Endothelial cell of umbilical vein (primary cell): Measurements from ENCODE around the gene CUEDC2. TPM values are rescaled to one million over a fixed set of nuclear protein-coding genes. Genes with fewer than 3 reads are reported as not detected.

Experiments
- BruUV-seq: library from RNA; stranded (reverse); fragments of 400-500 nt; replicated peaks from 2 replicates; lab custom pipeline; 2021; lab: Mats Ljungman, UMichigan
- CTCF ChIA-PET: fragments of 300-600, 350-600 bp; sonication (Branson Sonifier 250); formaldehyde crosslinking; loops from one replicate; lab custom pipeline; 2021; ENCODE audit warnings: antibody characterized with exemption, inconsistent platforms; lab: Charles Lee
- POLR2A ChIA-PET: fragments of 300-600, 350-600 bp; sonication (Branson Sonifier 250); formaldehyde crosslinking; loops from one replicate; lab custom pipeline; 2021; ENCODE audit warnings: antibody characterized with exemption, inconsistent platforms; lab: Charles Lee
- DNase-seq: peaks from one replicate; pipeline ENCODE4 v3.0.0-alpha.2; 2011; ENCODE audit warnings: low read depth, low spot score
- FAIRE-seq: peaks from 2 replicates; lab custom pipeline; 2011; peaks lifted over from hg19 to GRCh38; lab: Jason Lieb, UNC
- H2AFZ ChIP-seq: 2 replicates; pipeline ENCODE4 v1.6.0; 2012; ENCODE audit warnings: low read depth, low read length, control low read depth, inconsistent platforms
- H3K27ac ChIP-seq: 2 replicates; pipeline ENCODE4 v1.5.1; 2011; ENCODE audit warnings: low read depth, mild to moderate bottlenecking, control low read depth, low read length, moderate library complexity; ENCODE audit not compliant: insufficient read depth
- H3K27me3 ChIP-seq, 2 experiments: 2 replicates each; pipeline versions ENCODE4 v1.6.0 to v1.6.1; 2011; ENCODE audit warnings: low read length in 2 of 2, mixed read lengths in 1 of 2; ENCODE audit not compliant: control insufficient read depth in 2 of 2, insufficient read depth in 2 of 2
- H3K36me3 ChIP-seq, 2 experiments: 2 replicates in 1 of 2; 3 replicates in 1 of 2; pipeline ENCODE4 v1.5.1; 2011; ENCODE audit warnings: low read length in 2 of 2, mild to moderate bottlenecking in 1 of 2, moderate library complexity in 1 of 2; ENCODE audit not compliant: control insufficient read depth in 2 of 2, insufficient read depth in 2 of 2; ENCODE audit errors: extremely low read depth in 1 of 2
- H3K4me1 ChIP-seq: 3 replicates; pipeline ENCODE4 v1.5.1; 2011; ENCODE audit warnings: mild to moderate bottlenecking, low read length; ENCODE audit not compliant: control insufficient read depth, insufficient read depth; ENCODE audit errors: extremely low read depth
- H3K4me2 ChIP-seq: 2 replicates; pipeline ENCODE4 v1.6.1; 2011; ENCODE audit warnings: low read length, control low read depth, mixed read lengths; ENCODE audit not compliant: insufficient read depth
- H3K4me3 ChIP-seq, 3 experiments: fragments of 200-600 bp in 1 of 3; sonication (generic), shearing (Covaris generic) in 1 of 3; replicated peaks in 1 of 3; 2 replicates each; pipeline ENCODE4 v1.5.1; 2011 to 2016; ENCODE audit warnings: control low read depth in 3 of 3, low read length in 3 of 3, mild to moderate bottlenecking in 2 of 3, inconsistent platforms in 1 of 3, low read depth in 1 of 3, moderate library complexity in 1 of 3; ENCODE audit not compliant: insufficient read depth in 1 of 3
- H3K79me2 ChIP-seq: 2 replicates; pipeline ENCODE4 v1.6.0; 2012; ENCODE audit warnings: low read length, inconsistent platforms; ENCODE audit not compliant: control insufficient read depth, insufficient read depth
- H3K9ac ChIP-seq: replicated peaks from 2 replicates; pipeline ENCODE3; 2011; ENCODE audit warnings: low read length, control low read depth; ENCODE audit not compliant: insufficient read depth; ENCODE audit errors: extremely low read depth
- H3K9me1 ChIP-seq: replicated peaks from 3 replicates; pipeline ENCODE4 v1.6.0; 2011; ENCODE audit warnings: mild to moderate bottlenecking, low read length; ENCODE audit not compliant: control insufficient read depth, insufficient read depth; ENCODE audit errors: extremely low read depth
- H3K9me3 ChIP-seq: replicated peaks from 2 replicates; pipeline ENCODE4 v1.5.1; 2012; ENCODE audit warnings: low read length, inconsistent platforms; ENCODE audit not compliant: control insufficient read depth, insufficient read depth
- H4K20me1 ChIP-seq: replicated peaks from 2 replicates; pipeline ENCODE3; 2011; ENCODE audit warnings: mild to moderate bottlenecking, low read length; ENCODE audit not compliant: control insufficient read depth, insufficient read depth; ENCODE audit errors: extremely low read depth
- EZH2 ChIP-seq: IDR thresholded peaks from 2 replicates; pipeline ENCODE4 v1.6.1; 2012; ENCODE audit warnings: borderline replicate concordance, low read depth, mild to moderate bottlenecking, moderate library complexity, low read length, inconsistent platforms; ENCODE audit not compliant: severe bottlenecking
- JUN ChIP-seq: IDR thresholded peaks from 2 replicates; pipeline ENCODE4 v1.6.1; 2011; ENCODE audit warnings: borderline replicate concordance, low read depth; ENCODE audit not compliant: insufficient read length, insufficient read depth
- MYC ChIP-seq: IDR thresholded peaks from one replicate; pipeline ENCODE4 v1.6.1; 2011; ENCODE audit warnings: mild to moderate bottlenecking, low read depth, low read length
- POLR2A ChIP-seq: IDR thresholded peaks from 2 replicates; pipeline ENCODE4 v1.6.1; 2012; ENCODE audit warnings: low read depth, mild to moderate bottlenecking, control low read depth, low read length
- POLR2AphosphoS5 ChIP-seq: IDR thresholded peaks from 2 replicates; pipeline ENCODE4 v1.6.1; 2012; ENCODE audit warnings: low read depth, mild to moderate bottlenecking, control low read depth, low read length, moderate library complexity; ENCODE audit not compliant: insufficient read depth
- dilution Hi-C: fragments of 300-500 bp; cut with MboI; formaldehyde crosslinking; loops from one replicate; pipeline ENCODE4 v1.15.0; 2019; ENCODE audit warnings: low sequenced_read_pairs; ENCODE audit not compliant: extremely low pct_ligation_motif_present
- intact Hi-C: fragments of 100-400 bp; cut with micrococcal nuclease; formaldehyde crosslinking; loops from one replicate; pipeline ENCODE4 v1.10.0; 2022
- polyA plus RNA-seq, 4 experiments: library from polyadenylated mRNA; depleted of rRNA in 3 of 4; stranded (reverse) in 3 of 4; unstranded in 1 of 4; fragments of >200 nt; gene quantifications; 2 replicates each; pipeline versions ENCODE4 v1.2.1 to v1.2.3, GENCODE V29; 2011 to 2012; ENCODE audit warnings: missing spikeins in 1 of 4
- total RNA-seq: library from RNA; stranded (reverse); gene quantifications from 2 replicates; pipeline ENCODE4 v1.2.3, GENCODE V29; 2021

CUEDC2 gene
- total and polyA plus RNA-seq, 2 donors (not counting 3 experiments of a cell fraction or from before 2014, with no cell fraction given) = 61.5 to 96.7 TPM

- H3K79me2 ChIP-seq = no peaks in the 10 kb centered on the region
- dilution Hi-C loops (no loop called here), intact Hi-C loops (loop anchor here (1.0 to 2.0 kb wide), 3 partner anchors 107 to 317 kb away; partner anchors contain the start of gene ACTR1A)
- DNase-seq (peak; percentile 91), FAIRE-seq (peak; percentile 94)
- ChIA-PET CTCF (interaction anchor here (0.7 to 9.2 kb wide), 18 partner anchors 9 to 227 kb away, joined by 3 to 168 read pairs (median 3); partner anchors contain the start of genes CUEDC2 and FBXL15), POLR2A (interaction anchor here (0.7 kb wide), 1 partner anchor 169 kb away, joined by 3 read pairs; the partner anchor contains the start of gene ELOVL3)
- TF ChIP-seq JUN (no peak), POLR2AphosphoS5 (peak; percentile 17), POLR2A (peak; percentile 48)
- TSS peak; percentile 59 for BruUV-seq
- no peaks in the 10 kb centered on the region for H4K20me1 ChIP-seq
- no peaks in the 10 kb centered on the region for H3K9me3 ChIP-seq
- peak within 1 kb of the TSS; percentile 81 for H3K9ac ChIP-seq
- peak within 1 kb of the TSS; percentile 31 to 53 (median 36) for H3K4me3 ChIP-seq
- H2AFZ ChIP-seq = peak within 1 kb of the TSS; percentile 77
- peaks cover 4 to 5% of the 10 kb centered on the region in 2 experiments for H3K27me3 ChIP-seq
- H3K36me3 ChIP-seq = peaks cover 0 to 17% of the 10 kb centered on the region in 2 experiments
- peak within 1 kb of the TSS; percentile 87 for H3K27ac ChIP-seq
- H3K4me1 ChIP-seq = peaks cover 17% of the 10 kb centered on the region
- H3K9me1 ChIP-seq = no peaks in the 10 kb centered on the region
- H3K4me2 ChIP-seq = peak within 1 kb of the TSS; percentile 55
These were observed 36.7 kb downstream of the CUEDC2 start, which contains the start of gene NFKB2 for GRCh38 chr10:102395400-102396316. Gene NFKB2 (plus strand): TSS chr10:102395705. CDS start chr10:102395960, 255 bp downstream.

- no peaks in the 10 kb centered on the region for H3K79me2 ChIP-seq
- intact Hi-C loops (loop anchor here (1.0 to 2.0 kb wide), 6 partner anchors 27 to 318 kb away; partner anchors contain the start of genes ACTR1A and NOLC1), dilution Hi-C loops (no loop called here)
- H3K4me1 ChIP-seq = peaks cover 17% of the 10 kb centered on the region
- TF ChIP-seq MYC = no peak
- no peak for TF ChIP-seq EZH2
- H3K36me3 ChIP-seq = peaks cover 0 to 12% of the 10 kb centered on the region in 2 experiments
- no peaks in the 10 kb centered on the region for H4K20me1 ChIP-seq
- peak; percentile 56 for DNase-seq
- peak overlapping the region; percentile 81 for H3K9ac ChIP-seq
- no peaks in the 10 kb centered on the region for H3K9me1 ChIP-seq
- no peaks in the 10 kb centered on the region for H3K9me3 ChIP-seq
- H3K4me2 ChIP-seq = peak overlapping the region; percentile 55
- CTCF ChIA-PET = interaction anchor here (0.8 to 9.2 kb wide), 16 partner anchors 9 to 227 kb away, joined by 3 to 168 read pairs (median 4); partner anchors contain the start of genes CUEDC2 and FBXL15
- peak overlapping the region; percentile 87 for H3K27ac ChIP-seq
- peak overlapping the region; percentile 77 for H2AFZ ChIP-seq
- no TSS peak for BruUV-seq
- peak overlapping the region; percentile 4 to 53 (median 36) for H3K4me3 ChIP-seq
- FAIRE-seq = peak; percentile 55
- POLR2A ChIA-PET = interaction anchor here (0.6 kb wide), 2 partner anchors 48 to 83 kb away, joined by 3 to 5 read pairs; no protein-coding TSS in a partner anchor
- peaks cover 6% of the 10 kb centered on the region in 2 experiments for H3K27me3 ChIP-seq
These were observed 37.5 kb downstream of the CUEDC2 start for GRCh38 chr10:102394801-102395399.
